ENCODE measurements around the gene ASTL.

Gene ASTL

GRCh38 chr2:96180521-96180920 is 42.2 kb upstream of the ASTL start:
- no peak for DNase-seq (ENCODE audit: low read depth, low spot score)
- in situ Hi-C loops (cut with HindIII; ENCODE audit: low sequenced_read_pairs): no loop called here
- no peak overlapping the region for H3K4me3 ChIP-seq (ENCODE audit: low read depth, low read length)
- TF ChIP-seq CTCF (IDR thresholded peaks at IDR 0.05; ENCODE audit: low read depth, low read length): no peak

- DNase-seq (ENCODE audit: low read depth, low spot score): no peak
- no peak for TF ChIP-seq CTCF (IDR thresholded peaks at IDR 0.05; ENCODE audit: low read depth, low read length)
- in situ Hi-C loops (cut with HindIII; ENCODE audit: low sequenced_read_pairs): no loop called here
- H3K4me3 ChIP-seq (ENCODE audit: low read depth, low read length): no peak overlapping the region
Observed at GRCh38 chr2:96180002-96180401, 41.7 kb upstream of the ASTL start.

- in situ Hi-C loops (cut with HindIII; ENCODE audit: low sequenced_read_pairs): no loop called here
- TF ChIP-seq CTCF (IDR thresholded peaks at IDR 0.05; ENCODE audit: low read depth, low read length): no peak
- no peak overlapping the region for H3K4me3 ChIP-seq (ENCODE audit: low read depth, low read length)
- no peak for DNase-seq (ENCODE audit: low read depth, low spot score)
Observed at GRCh38 chr2:96176661-96177060, 38.4 kb upstream of the ASTL start.

- TF ChIP-seq CTCF (IDR thresholded peaks at IDR 0.05; ENCODE audit: low read depth, low read length): no peak
- in situ Hi-C loops (cut with HindIII; ENCODE audit: low sequenced_read_pairs): no loop called here
- H3K4me3 ChIP-seq (ENCODE audit: low read depth, low read length): no peak overlapping the region
- DNase-seq (ENCODE audit: low read depth, low spot score): peak; percentile 73
Observed at GRCh38 chr2:96175951-96176350, 37.6 kb upstream of the ASTL start.

GRCh38 chr2:96174251-96175144 is 36.2 kb upstream of the ASTL start:
- in situ Hi-C loops (cut with HindIII; ENCODE audit: low sequenced_read_pairs): no loop called here
- no peak overlapping the region for H3K4me3 ChIP-seq (ENCODE audit: low read depth, low read length)
- DNase-seq (ENCODE audit: low read depth, low spot score): peak; percentile 55
- peak; percentile 91 for TF ChIP-seq CTCF (IDR thresholded peaks at IDR 0.05; ENCODE audit: low read depth, low read length)

- no peak overlapping the region for H3K4me3 ChIP-seq (ENCODE audit: low read depth, low read length)
- DNase-seq (ENCODE audit: low read depth, low spot score): no peak
- in situ Hi-C loops (cut with HindIII; ENCODE audit: low sequenced_read_pairs): no loop called here
- no peak for TF ChIP-seq CTCF (IDR thresholded peaks at IDR 0.05; ENCODE audit: low read depth, low read length)
Observed at GRCh38 chr2:96171831-96172230, 33.5 kb upstream of the ASTL start.

Measured in astrocyte of the spinal cord (primary cell).